Brain microvascular endothelial cell (primary cell): ENCODE results near the gene DDC.
A peak's percentile ranks its signal among the peaks of the same experiment; 100 is the strongest.
"Not testable (repeated sequence)": the region's sequence is repeated elsewhere in the genome, so short reads cannot be mapped to it uniquely, and the experiment has no call there.

Experiments
- DNase-seq: peaks from one replicate; pipeline ENCODE4 v3.0.0-alpha.2; 2020
- H3K27ac ChIP-seq: fragments of 250-450 bp; sonication (Bioruptor Pico); 2 replicates; pipeline ENCODE4 v1.5.1; 2020; ENCODE audit warnings: mild to moderate bottlenecking, moderate library complexity
- H3K27me3 ChIP-seq: fragments of 250-450 bp; sonication (Bioruptor Pico); replicated peaks from 2 replicates; pipeline ENCODE4 v1.5.1; 2020; ENCODE audit warnings: mild to moderate bottlenecking
- H3K36me3 ChIP-seq: fragments of 250-450 bp; sonication (Bioruptor Pico); replicated peaks from 2 replicates; pipeline ENCODE4 v1.5.1; 2020; ENCODE audit warnings: mild to moderate bottlenecking
- H3K4me3 ChIP-seq: 2 replicates; pipeline ENCODE4 v1.5.1; 2011; ENCODE audit warnings: low read depth, mild to moderate bottlenecking, control low read depth, low read length, moderate library complexity
- CTCF ChIP-seq: IDR thresholded peaks from 2 replicates; pipeline ENCODE4 v1.5.1; 2011; ENCODE audit warnings: low read depth, mild to moderate bottlenecking, moderate library complexity, low read length, control low read depth, inconsistent platforms; ENCODE audit errors: missing control alignments
- in situ Hi-C: cut with HindIII; loops from 2 replicates; pipeline ENCODE4 v1.10.0; 2017; ENCODE audit warnings: low sequenced_read_pairs, low pct_ligation_motif_present

The DDC gene

GRCh38 chr7:50539725-50540124, 25.5 kb downstream of the DDC start:
- in situ Hi-C loops = no loop called here
- Histone ChIP-seq H3K4me3 (no peak overlapping the region), H3K36me3 (no peaks in the 10 kb centered on the region), H3K27me3 (no peaks in the 10 kb centered on the region), H3K27ac (no peak overlapping the region)
- DNase-seq = no peak
- no peak for TF ChIP-seq CTCF

- TF ChIP-seq CTCF = no peak
- no peak overlapping the region for H3K4me3 ChIP-seq
- no peaks in the 10 kb centered on the region for H3K36me3 ChIP-seq
- DNase-seq = no peak
- H3K27ac ChIP-seq = no peak overlapping the region
- in situ Hi-C loops = no loop called here
- no peaks in the 10 kb centered on the region for H3K27me3 ChIP-seq
Measured at GRCh38 chr7:50538478-50538877, 26.7 kb downstream of the DDC start.

- Histone ChIP-seq H3K36me3 (no peaks in the 10 kb centered on the region), H3K27me3 (no peaks in the 10 kb centered on the region), H3K27ac (no peak overlapping the region), H3K4me3 (no peak overlapping the region)
- in situ Hi-C loops = no loop called here
- no peak for TF ChIP-seq CTCF
- no peak for DNase-seq
Measured at GRCh38 chr7:50537417-50537816, 27.8 kb downstream of the DDC start.

- H3K27me3 ChIP-seq, in situ Hi-C loops, H3K4me3 ChIP-seq, H3K36me3 ChIP-seq: not testable (repeated sequence)
- peak overlapping the region; percentile 93 for H3K27ac ChIP-seq
- DNase-seq = peak; percentile 87
Measured at GRCh38 chr7:50535291-50535711, 29.9 kb downstream of the DDC start.

- in situ Hi-C loops = no loop called here
- DNase-seq = peak; percentile 98
- Histone ChIP-seq H3K36me3 (no peaks in the 10 kb centered on the region), H3K4me3 (peak overlapping the region; percentile 22), H3K27me3 (no peaks in the 10 kb centered on the region), H3K27ac (peak overlapping the region; percentile 93)
- TF ChIP-seq CTCF = peak; percentile 41
Measured at GRCh38 chr7:50534690-50535290, 30.4 kb downstream of the DDC start.

- no peak for TF ChIP-seq CTCF
- Histone ChIP-seq H3K27me3 (no peaks in the 10 kb centered on the region), H3K36me3 (no peaks in the 10 kb centered on the region), H3K27ac (no peak overlapping the region), H3K4me3 (no peak overlapping the region)
- in situ Hi-C loops = no loop called here
- DNase-seq = no peak
Measured at GRCh38 chr7:50533866-50534265, 31.3 kb downstream of the DDC start.
